NCI-H2171 treated with DMSO at 0.1 percent for 48 hours (cell line): ENCODE measurements around the gene MED13L.

ENCODE experiments used
- DNase-seq: peaks from one replicate; lab custom pipeline; 2025; lab: John Stamatoyannopoulos, UW

MED13L gene

DNA sequence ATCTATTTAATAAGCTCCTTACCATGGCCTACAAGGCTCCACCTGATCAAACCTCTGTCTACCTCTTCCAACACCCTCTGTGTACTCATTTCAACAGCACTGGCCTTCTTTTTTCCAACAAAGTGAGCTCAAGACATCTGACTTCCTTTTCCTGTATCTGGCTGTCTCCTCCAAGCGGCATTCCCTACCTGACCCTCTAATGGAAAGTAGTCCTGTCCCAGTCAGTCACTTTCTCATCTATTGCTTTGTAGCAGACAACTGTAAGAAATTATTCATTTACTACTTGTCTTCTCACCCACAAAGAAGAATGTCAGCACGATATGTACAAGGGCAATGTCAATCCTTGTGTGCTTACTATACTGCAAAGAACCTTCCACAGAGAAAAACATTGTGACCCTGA, 149.6 kb downstream of the MED13L start:
- DNase-seq = no peak

DNA sequence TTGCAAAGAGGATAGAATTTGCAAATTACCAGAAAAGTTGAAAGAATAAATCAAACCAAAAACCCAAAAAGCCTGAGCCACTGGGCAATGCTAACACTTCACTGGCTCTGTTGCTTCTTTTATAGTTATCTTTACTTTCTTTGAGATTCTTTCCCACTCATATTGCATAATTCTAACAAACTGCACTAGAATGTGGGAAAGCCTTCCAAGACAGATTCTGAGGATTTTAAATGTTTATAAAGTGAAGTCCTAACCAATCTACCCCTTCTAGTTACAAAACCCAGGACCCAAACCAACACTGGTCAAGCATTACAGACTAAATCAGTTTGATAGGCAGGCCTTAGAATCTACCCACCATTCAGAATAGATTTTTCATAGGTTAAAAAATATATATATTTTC, 150.9 kb downstream of the MED13L start:
- DNase-seq = no peak

DNA sequence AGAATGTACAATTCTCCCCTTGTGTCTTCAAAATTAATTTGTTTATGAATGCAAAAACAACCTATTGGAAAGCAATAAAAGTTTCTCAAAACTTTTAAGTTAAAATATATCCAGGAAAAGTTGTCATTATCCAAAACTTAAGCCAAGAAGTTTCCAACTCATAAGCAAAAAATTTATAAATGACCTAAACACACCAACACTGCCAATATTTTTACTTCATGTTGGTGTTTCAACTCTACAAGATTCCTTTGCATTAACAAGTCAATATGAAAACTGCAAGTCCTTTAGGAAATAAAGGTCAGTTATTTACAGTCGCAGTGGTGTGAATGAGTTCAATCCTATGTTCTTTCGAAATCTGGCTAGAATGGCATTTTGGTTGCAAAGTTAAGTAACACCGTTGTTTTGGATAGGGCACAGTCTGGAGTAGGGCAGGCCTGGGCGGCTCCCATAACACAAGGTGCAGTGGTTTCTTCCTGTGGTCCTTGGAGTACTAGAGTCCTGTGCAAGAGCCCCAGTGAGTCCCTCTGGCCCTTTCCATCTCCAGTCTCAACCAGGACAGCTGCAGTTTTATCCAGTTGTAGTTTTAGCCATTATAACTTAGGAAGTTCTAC, 151.4 kb downstream of the MED13L start:
- DNase-seq = no peak

DNA sequence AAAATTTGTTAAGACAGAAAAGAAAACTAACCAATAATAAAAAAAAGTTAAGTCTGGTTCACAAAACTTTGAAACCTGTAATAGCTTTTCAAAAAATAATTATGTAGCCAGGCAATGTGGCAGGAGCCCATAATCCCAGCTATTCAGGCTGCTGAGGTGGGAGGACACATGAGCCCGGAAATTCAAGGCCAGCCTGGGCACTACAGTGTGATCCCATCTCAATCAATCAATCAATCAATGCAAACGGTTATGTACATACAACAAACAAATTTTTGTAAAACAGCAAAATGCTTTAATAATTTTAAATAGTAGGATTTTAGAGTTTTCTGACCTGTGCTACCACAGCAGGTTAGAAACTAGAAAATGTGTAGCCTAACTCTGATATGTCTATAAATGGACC, 152.4 kb downstream of the MED13L start:
- DNase-seq = no peak

DNA sequence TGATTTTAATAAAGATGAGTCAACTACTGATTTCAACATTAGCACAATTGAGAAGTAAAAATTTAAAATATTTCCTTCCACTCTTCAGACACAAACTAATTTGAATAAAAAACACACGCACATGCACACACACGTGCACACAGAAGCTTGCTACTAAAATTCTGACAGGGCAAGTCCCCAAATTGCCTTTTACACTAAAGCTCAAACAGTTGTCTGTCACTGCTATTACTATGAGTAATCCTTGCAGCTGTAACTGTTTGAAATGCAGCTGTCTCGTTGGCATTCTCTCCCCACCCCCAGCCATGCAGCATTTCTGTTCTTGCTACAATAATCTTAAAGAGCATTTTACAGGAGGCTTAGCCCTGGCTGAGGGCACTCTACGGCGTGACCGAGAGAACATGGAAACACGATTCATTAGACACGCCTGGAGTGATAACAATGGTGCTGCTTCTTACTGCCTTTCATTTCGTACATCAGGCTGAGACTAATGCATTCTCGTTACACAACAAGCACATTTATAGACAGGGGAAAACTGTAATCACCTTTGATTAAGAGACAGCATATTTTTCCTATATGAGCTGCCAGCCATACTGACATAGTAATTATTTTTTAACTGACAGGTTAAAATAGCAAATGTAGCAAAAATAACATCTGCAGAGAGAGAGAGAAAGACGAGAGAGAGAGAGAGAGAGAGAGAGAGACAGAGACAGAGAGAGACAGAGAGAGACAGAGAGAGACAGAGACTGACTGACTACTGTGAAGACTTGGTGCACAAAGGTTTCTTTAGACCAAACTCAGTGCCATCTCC, 153.8 kb downstream of the MED13L start:
- peak; percentile 74 for DNase-seq

DNA sequence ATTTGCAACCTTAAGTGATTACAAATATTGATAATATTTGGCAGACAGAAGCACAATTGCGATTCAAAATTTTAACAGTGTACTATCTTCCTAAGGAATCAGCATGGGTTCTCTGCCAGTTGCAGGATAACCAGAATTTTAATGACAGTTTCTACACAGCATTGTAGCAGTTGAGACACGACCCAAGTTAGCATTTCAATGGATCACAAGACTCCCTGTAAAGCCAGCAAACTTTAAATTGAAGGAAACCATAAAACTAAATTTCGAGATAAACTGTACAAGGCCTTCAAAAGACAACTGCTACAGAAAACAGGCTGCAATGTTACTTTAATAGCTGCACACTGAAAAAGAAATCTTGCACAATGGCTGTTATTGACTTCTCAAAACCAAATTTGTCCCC, 154.9 kb downstream of the MED13L start:
- DNase-seq = no peak

DNA sequence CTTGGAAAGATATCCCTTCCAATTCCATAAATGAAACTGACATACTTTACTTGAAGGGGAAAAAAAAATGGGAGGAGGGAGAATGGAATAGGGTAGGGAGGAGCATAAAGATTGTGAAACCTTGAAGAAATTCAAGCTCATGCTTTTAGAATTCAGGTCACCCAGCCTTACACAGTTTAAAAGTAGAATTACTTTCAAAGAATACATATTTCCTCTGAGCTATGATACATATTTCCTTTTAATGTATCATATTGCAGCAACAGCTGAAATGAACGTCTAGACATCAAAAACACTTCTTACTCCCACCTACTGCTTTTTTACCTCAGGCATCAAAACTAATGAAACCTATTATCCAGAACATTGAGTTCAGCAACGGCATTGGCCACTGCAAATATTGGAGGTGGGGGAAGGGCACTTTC, 156.0 kb downstream of the MED13L start:
- DNase-seq = peak; percentile 36

DNA sequence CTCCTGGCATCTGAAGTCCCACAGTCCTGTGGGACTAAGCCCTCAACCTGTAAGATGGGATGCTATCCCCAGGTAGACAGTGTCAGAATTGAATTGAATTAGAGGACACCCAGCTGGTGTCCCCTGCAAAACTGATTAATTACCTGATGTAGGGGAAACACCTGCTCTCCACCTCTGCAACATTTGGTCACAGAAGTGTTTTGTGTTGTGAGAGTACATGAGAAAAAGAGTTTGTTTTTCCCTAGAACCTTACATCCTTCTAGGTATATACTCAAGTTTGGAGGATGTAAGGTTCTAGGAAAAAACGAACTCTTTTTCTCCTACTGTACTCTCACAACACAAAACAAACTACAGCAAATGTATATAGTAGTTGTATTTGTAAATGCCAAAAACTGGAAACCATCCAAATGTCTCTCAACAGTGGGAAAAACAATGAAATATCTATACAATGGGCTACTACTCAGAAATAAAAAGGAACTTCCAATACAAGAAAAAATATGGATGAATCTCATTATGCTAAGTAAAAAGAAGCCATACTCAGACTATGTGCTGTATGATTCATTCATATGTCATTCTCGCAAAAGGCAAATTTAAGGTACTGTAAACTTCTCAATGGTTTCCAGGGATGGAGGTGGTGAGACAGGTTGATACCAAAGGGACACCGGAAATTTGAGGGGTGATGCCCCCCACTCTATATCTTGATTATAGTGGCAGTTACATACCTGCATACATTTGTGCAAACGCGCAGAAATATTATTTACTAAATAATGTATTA, 160.7 kb downstream of the MED13L start:
- peak; percentile 59 for DNase-seq

DNA sequence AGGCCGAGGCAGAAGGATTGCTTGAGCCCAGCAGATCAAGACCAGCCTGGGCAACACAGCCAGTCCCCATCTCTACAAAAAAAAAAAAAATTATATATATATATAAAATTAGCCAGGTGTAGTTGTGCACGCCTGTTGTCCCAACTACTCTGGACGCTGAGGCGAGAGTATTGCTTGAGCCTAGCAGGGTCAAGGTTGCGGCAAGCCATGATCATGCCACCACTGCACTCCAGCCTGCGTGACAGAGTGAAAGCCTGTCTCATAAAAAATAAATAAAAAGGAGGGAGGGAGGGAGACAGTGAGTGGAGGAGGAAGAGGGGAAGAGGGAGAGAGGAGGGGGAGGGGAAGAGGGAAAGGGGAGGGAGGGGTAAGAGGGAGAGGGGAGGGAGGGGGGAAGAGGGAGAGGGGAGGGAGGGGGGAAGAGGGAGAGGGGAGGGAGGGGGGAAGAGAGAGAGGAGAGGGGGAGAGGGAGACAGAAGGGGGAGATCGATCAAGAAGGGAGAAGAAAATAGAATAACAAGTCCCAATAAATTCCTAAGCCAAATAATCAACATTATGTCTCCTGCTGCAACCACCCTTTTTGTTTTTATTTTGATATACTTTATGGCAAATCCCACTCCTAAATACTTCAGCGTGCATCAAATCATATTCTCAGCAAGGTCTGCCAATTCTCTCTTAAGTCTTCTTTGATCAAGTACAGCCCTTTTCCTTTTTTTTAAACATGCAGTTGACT, 163.9 kb downstream of the MED13L start:
- no peak for DNase-seq

DNA sequence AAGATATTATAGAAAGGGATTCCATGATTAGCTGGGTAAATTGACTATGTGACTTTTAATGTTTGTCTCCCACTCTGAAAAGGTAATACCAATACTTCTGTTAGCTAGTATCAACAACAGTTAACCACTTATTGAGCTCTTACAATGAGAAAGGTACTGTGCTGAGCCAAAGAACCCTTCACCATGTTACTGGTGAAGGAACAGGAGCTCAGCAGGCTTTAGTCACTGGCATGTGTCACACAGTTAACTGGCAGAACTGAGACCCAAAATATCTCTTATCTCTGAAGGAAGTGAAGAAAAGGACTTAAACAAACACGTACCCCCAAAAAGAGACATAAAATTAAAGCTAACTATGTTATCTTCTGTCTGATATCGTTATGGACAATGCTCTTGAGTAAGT, 170.6 kb downstream of the MED13L start:
- DNase-seq = no peak

DNA sequence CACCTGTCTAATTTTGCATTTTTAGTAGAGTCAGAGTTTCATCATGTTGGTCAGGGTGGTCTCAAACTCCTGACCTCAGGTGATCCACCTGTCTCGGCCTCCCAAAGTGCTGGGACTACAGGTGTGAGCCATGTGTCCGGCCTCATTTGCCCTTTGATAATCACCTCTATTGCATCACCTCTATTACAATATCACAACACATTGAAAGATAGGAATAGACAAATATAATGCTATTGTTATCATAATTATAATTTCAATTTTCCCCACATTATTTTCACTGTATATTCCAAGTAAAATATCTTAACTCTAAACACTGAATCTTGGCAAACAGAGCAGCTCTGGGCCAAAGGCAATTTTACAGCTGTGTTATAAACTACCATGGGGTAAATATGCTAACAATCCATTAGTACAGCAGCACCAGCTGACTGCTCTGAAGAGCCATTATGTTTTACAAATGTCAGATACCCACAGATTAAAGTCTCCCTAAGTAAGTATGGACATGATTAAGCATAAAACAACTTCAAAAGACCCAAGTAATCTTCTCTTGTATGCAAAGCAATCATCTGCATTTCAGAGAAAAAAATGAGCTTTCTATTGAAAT, 173.2 kb downstream of the MED13L start:
- DNase-seq = no peak

DNA sequence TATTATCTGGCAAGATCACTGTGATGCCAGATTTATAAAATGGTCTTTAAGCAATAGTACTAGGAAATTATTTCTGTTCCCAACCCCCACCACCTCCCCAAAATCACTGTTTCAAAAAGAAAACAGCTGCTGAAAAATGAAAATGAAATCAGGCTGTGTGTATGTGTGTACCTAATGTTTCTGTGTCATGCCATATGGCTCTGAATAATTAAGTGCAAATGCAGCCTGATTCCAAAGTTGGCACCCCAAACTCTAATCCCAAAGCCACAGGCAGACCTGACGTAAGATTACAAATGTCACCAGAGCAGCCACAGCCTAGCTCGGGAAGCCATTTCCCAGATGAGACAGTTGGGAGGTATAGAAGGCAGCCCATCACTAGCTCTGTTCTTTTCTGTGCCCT, 175.5 kb downstream of the MED13L start:
- DNase-seq = peak; percentile 79

DNA sequence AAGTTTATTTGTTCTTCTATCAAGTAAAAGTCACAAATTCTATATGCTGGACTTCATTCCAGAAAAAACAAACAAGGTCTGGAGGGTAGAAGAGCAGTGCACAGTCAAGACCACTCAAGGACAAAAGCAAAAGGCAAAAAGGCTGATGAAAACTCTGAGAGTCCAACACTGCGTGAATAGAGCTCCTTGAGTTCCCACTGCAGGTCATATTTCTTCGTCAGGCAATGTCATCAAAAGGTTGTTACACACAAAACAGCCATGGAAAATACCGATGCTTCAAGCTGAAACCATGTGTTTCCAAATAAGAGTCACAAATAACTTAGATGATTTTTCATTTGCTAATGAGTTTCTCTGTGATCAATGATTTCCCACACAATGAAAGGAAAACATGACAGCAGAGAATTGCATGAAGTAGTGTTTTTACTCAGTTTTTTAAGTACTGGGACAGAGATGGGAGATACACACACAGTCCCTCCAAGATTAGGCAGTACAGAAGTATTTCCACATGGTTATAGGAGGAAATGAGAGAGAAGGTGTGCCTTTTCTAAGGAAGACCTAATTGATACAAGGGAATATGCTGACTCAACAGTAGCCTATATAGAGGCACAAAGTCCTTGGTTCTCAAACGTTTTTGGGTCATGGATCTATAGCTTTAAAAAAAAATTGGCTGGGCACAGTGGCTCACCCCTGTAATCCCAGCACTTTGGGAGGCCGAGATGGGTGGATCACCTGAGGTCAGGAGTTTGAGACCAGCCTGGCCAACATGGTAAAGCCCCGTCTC, 177.7 kb downstream of the MED13L start:
- no peak for DNase-seq

DNA sequence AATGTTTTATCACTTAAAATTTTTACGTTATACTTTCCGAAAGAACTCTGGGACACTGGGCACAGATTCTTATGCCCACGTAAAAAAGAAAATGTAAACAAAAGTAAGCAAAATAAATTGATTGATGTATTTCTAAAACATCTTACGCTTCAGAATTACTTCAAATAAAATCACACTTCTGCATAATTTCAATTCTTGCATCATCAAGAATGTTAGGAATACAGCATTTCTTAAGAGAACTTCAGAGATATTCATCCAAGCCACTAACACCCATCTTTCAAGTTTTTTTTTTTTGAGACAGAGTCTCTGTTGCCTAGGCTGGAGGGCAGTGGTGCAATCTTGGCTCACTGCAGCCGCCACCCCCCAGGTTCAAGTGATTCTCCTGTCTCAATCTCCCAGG, 180.6 kb downstream of the MED13L start:
- no peak for DNase-seq

DNA sequence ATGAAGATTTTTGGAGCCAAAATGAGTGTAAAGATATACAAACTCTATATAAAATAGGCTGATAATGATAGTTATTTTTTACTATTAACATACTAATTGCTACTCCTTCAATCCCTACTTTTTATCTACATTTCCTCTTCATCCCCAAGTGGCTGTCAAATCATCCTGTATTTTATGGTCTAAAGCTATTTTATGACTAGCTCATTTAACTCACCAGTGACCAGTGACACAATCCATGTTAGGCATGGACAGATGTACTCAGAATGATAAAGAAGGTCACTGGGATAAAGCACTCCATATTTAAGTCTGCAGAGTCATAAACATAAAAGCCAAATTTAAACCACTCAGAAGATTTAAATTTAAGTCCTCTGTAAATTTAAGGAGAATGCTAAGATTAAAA, 183.0 kb downstream of the MED13L start:
- DNase-seq = no peak

DNA sequence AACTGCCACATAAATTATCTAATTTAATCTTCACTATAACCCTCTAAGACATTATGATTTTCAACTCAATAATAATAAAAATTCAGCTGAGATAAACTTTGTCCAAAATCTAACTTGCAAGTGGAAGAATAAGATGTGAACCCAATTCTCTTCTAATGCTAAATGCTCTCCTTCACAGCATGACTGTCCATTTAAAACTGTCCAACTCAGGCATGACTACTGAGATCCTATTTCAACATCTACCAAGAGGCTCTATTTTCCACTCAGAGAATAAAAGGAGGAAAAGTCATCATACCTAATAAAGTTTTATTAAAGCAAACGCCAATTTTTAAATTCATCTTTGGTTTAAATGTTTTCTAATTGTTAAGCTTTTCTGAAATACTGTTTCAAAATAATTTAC, 183.6 kb downstream of the MED13L start:
- no peak for DNase-seq

DNA sequence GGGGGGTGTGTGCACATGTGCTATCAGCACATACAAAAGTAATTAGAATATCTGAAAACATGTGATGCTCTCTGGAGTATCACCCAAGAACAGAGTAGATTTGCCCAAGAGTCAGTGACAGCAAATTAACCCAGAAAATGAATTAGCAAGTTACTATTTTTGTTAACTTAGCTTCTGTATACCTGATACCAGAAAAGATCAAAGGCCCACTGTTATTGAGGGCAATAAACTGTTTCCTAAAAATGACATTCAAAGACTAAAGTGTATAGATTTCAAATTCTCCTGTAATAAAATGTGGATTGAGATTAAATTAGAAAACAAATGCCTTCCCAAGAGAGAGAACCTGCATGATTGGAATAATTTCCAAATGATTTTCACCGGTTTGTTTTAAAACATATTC, 184.7 kb downstream of the MED13L start:
- no peak for DNase-seq

DNA sequence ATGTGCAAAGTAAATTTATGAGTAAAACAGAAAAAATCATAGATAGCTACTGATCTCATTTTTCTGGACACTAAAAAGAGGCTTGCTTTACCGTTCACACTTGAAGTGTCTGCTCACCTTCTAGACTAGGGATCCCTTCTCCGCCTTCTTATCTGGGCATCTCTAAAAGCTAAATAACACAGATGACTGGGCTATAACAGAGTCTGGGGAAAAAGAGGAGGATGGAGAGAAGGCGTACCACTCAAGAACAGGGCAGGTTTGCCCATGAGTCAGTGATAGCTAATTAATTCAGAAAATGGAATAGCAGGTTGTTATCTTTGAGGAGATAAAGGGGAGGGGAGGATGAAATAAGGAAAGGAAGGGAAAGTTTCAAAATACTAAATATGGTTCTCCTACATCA, 185.3 kb downstream of the MED13L start:
- DNase-seq = no peak

DNA sequence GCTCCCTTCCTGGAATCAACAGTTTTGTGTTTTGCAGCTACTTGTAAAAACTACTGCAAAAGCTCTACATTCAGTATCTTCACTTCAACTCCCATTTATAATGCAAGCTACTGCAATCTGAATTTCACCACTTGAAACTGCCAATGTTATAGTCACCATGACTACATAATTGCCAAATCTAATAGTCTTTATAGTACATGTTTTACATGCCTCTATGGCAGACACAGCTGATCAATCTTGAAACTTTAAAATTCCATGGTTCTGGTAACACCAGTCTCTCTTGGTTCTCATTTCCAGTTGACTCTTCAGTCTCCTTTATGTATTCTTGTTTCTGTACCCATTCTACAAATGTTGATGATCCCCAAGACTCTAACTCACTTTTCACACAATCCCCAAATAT, 185.9 kb downstream of the MED13L start:
- no peak for DNase-seq

DNA sequence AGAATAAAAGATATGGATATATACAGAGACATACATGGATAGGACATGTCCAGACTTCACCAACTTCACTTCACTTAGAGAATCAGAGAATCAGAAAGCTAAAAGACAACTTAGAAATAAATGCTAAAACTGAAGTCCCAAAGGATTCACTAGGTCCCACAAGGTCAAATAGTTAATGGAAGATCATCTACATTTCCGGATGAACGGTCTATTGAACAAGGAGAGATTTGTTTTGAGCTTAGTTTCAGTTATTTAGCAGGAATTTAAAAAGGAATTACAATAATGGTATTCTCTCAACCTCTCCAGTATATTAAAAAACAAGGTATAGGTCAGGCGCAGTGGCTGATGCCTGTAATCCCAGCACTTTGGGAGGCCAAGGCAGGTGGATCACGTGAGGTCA, 187.0 kb downstream of the MED13L start:
- peak; percentile 8 for DNase-seq

DNA sequence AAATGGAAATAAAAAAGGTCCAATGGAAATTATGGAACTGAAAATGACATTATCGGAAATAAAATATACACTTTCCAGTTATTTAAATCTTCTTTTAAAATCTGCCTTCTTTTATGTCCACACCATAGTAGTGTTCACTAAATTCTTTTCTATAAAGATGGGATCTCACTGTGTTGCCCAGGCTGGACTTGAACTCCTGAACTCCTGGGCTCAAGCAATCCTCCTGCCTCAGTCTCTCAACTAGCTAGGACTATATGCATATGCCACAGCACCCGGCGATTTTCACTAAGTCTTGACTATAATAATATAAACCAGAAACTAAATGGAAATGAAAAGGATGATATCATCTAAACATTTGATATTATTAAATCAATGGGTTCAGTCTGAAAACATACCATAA, 188.4 kb downstream of the MED13L start:
- DNase-seq = no peak
